T47D (cell line): Measurements from ENCODE around the gene HES7.
"Not testable (repeated sequence)": the region's sequence is repeated elsewhere in the genome, so short reads cannot be mapped to it uniquely, and the experiment has no call there.

Source experiments
- DNase-seq, 2 experiments: peaks; one replicate each; pipeline versions ENCODE4 v3.0.0 to v3.0.0-alpha.2; 2011 to 2012; ENCODE audit warnings: low read depth in 1 of 2, low spot score in 1 of 2
- JUND ChIP-seq: IDR thresholded peaks from 2 replicates; pipeline ENCODE4 v1.6.1; 2012; ENCODE audit warnings: low read depth
- in situ Hi-C: cut with HindIII; loops from 2 replicates; pipeline ENCODE4 v1.10.0; 2016; ENCODE audit warnings: low sequenced_read_pairs, low pct_unique_long_range_greater_than_20kb

The HES7 gene

GRCh38 chr17:8082292-8082691 lies 41.6 kb downstream of the HES7 start:
- TF ChIP-seq JUND, result no peak
- in situ Hi-C loops, result no loop called here
- DNase-seq, result no peak

GRCh38 chr17:8081876-8082275 lies 42.0 kb downstream of the HES7 start:
- TF ChIP-seq JUND, result no peak
- no peak for DNase-seq
- in situ Hi-C loops, result no loop called here

- in situ Hi-C loops, result no loop called here
- DNase-seq, result no peak
Observed at GRCh38 chr17:8080799-8081219, 43.1 kb downstream of the HES7 start.

GRCh38 chr17:8080208-8080798 lies 43.6 kb downstream of the HES7 start:
- in situ Hi-C loops, result no loop called here
- TF ChIP-seq JUND, result no peak
- no peak for DNase-seq

More at GRCh38 chr17:8080799-8081219, 43.1 kb downstream of the HES7 start:
- TF ChIP-seq JUND, result no peak

- in situ Hi-C loops, result no loop called here
- TF ChIP-seq JUND, result no peak
- peak; percentile 60 to 69 for DNase-seq
Observed at GRCh38 chr17:8079291-8080207, 44.4 kb downstream of the HES7 start.

GRCh38 chr17:8077939-8078338 lies 46.0 kb downstream of the HES7 start:
- DNase-seq, in situ Hi-C loops: not testable (repeated sequence)

GRCh38 chr17:8076502-8077266 lies 47.2 kb downstream of the HES7 start:
- DNase-seq, result no peak
- no peak for TF ChIP-seq JUND
- in situ Hi-C loops, result no loop called here

GRCh38 chr17:8075574-8076342 lies 48.1 kb downstream of the HES7 start:
- in situ Hi-C loops, result no loop called here
- DNase-seq, result no peak
- TF ChIP-seq JUND, result no peak

GRCh38 chr17:8075081-8075480 lies 48.8 kb downstream of the HES7 start:
- TF ChIP-seq JUND, result no peak
- DNase-seq, result no peak
- in situ Hi-C loops, result no loop called here

- no peak for DNase-seq
- in situ Hi-C loops, result no loop called here
- no peak for TF ChIP-seq JUND
Observed at GRCh38 chr17:8074554-8074953, 49.4 kb downstream of the HES7 start.

- in situ Hi-C loops, result no loop called here
- DNase-seq, result peak; percentile 66 to 72
Observed at GRCh38 chr17:8073627-8074484, 50.0 kb downstream of the HES7 start.

More at GRCh38 chr17:8073627-8074484, 50.0 kb downstream of the HES7 start:
- no peak for TF ChIP-seq JUND
